K562 (cell line): ENCODE data around the gene GPD1L. TPM values are rescaled to one million over a fixed set of nuclear protein-coding genes. Genes with fewer than 3 reads are reported as not detected.

Experiments
- ATAC-seq: fragments of 200-7000 bp; cut with Tn5 transposase; 3 replicates; pipeline ENCODE4 v1.9.1; 2020; ENCODE audit warnings: moderate library complexity
- BruUV-seq: library from RNA; stranded (reverse); fragments of 400-500 nt; replicated peaks from 2 replicates; lab custom pipeline; 2021; lab: Mats Ljungman, UMichigan
- CTCF ChIA-PET: fragments of 300-600 bp; formaldehyde crosslinking; extraction: SDS; loops from one replicate; lab custom pipeline; 2021; ENCODE audit warnings: low intra/inter-chr PET ratio; lab: Yijun Ruan, JAX
- POLR2A ChIA-PET: fragments of 300-600, 350-650 bp; sonication (Branson Sonifier 250); formaldehyde crosslinking; extraction: SDS; loops from one replicate; lab custom pipeline; 2021; ENCODE audit warnings: antibody characterized with exemption, inconsistent platforms; lab: Yijun Ruan, JAX
- DNase-seq, 4 experiments: peaks; one replicate each; pipeline versions ENCODE4 v3.0.0 to v3.0.0-alpha.2; 2011 to 2018; ENCODE audit warnings: low spot score in 3 of 4, mixed read lengths in 3 of 4; ENCODE audit errors: extremely low read depth in 1 of 4
- FAIRE-seq: peaks from 2 replicates; lab custom pipeline; 2011; peaks lifted over from hg19 to GRCh38; lab: Jason Lieb, UNC
- H2AFZ ChIP-seq: 2 replicates; pipeline ENCODE4 v1.6.0; 2011; ENCODE audit warnings: low read depth, low read length, control low read depth, inconsistent platforms
- H3K27ac ChIP-seq: fragments of 200-600 bp; 3 replicates; pipeline ENCODE4 v1.8.0; 2011; ENCODE audit warnings: low read depth, mild to moderate bottlenecking, control low read depth, inconsistent platforms, low read length, moderate library complexity, mixed read lengths; ENCODE audit errors: extremely low read depth
- H3K27me3 ChIP-seq, 2 experiments: fragments of 300-600 bp in 1 of 2; 2 replicates in 1 of 2; 3 replicates in 1 of 2; pipeline versions ENCODE4 v1.6.0 to v1.8.0; 2011; ENCODE audit warnings: inconsistent platforms in 2 of 2, low read length in 2 of 2, mild to moderate bottlenecking in 1 of 2, mixed read lengths in 1 of 2, moderate library complexity in 1 of 2; ENCODE audit not compliant: control insufficient read depth in 2 of 2, insufficient read depth in 2 of 2
- H3K36me3 ChIP-seq: fragments of 300-600 bp; 3 replicates; pipeline ENCODE4 v1.8.0; 2011; ENCODE audit warnings: mild to moderate bottlenecking, low read length, inconsistent platforms; ENCODE audit not compliant: control insufficient read depth, insufficient read depth
- H3K4me1 ChIP-seq, 2 experiments: fragments of 200-600 bp in 1 of 2; replicated peaks in 1 of 2; 2 replicates in 1 of 2; 3 replicates in 1 of 2; pipeline versions ENCODE4 v1.5.1 to v1.8.0; 2011; ENCODE audit warnings: inconsistent platforms in 2 of 2, low read length in 2 of 2, mild to moderate bottlenecking in 1 of 2, mixed read lengths in 1 of 2, moderate library complexity in 1 of 2; ENCODE audit not compliant: control insufficient read depth in 2 of 2, insufficient read depth in 2 of 2
- H3K4me2 ChIP-seq: 2 replicates; pipeline ENCODE4 v1.6.1; 2011; ENCODE audit warnings: low read length, control low read depth, inconsistent platforms, mixed read lengths; ENCODE audit not compliant: insufficient read depth
- H3K4me3 ChIP-seq: fragments of 200-600 bp; sonication (generic), shearing (Covaris generic); 2 replicates; pipeline ENCODE4 v1.5.1; 2016; ENCODE audit warnings: control low read depth, inconsistent platforms
- H3K79me2 ChIP-seq: fragments of 200-600 bp; 3 replicates; pipeline ENCODE4 v1.8.0; 2011; ENCODE audit warnings: low read length, inconsistent platforms; ENCODE audit not compliant: control insufficient read depth, insufficient read depth
- H3K9ac ChIP-seq, 2 experiments: 2 replicates each; pipeline versions ENCODE4 v1.6.0 to v1.6.1; 2011; ENCODE audit warnings: low read depth in 2 of 2, low read length in 2 of 2, control low read depth in 1 of 2, inconsistent platforms in 1 of 2, mild to moderate bottlenecking in 1 of 2, mixed read lengths in 1 of 2; ENCODE audit not compliant: insufficient read depth in 1 of 2
- H3K9me1 ChIP-seq: one replicate; pipeline ENCODE4 v1.6.0; 2011; ENCODE audit warnings: inconsistent platforms, mild to moderate bottlenecking, low read length, moderate library complexity; ENCODE audit not compliant: control insufficient read depth, insufficient read depth
- H3K9me3 ChIP-seq: replicated peaks from 2 replicates; pipeline ENCODE4 v1.5.1; 2011; ENCODE audit warnings: low read depth, low read length, inconsistent platforms; ENCODE audit not compliant: control insufficient read depth, insufficient read depth
- H4K20me1 ChIP-seq: replicated peaks from 2 replicates; pipeline ENCODE4 v1.6.1; 2011; ENCODE audit warnings: low read length, inconsistent platforms, mixed read lengths; ENCODE audit not compliant: control insufficient read depth, insufficient read depth
- HDAC3 ChIP-seq: fragments of 450-650 bp; IDR thresholded peaks from 2 replicates; pipeline ENCODE4 v1.6.1; 2018; ENCODE audit warnings: borderline replicate concordance, mild to moderate bottlenecking, moderate library complexity; ENCODE audit not compliant: partially characterized antibody
- ILK ChIP-seq: fragments of 450-650 bp; IDR thresholded peaks from 2 replicates; pipeline ENCODE4 v1.6.1; 2016; ENCODE audit warnings: missing genetic modification characterization, low read depth, mild to moderate bottlenecking, missing compliant biosample characterization, moderate library complexity, borderline replicate concordance
- NELFE ChIP-seq: IDR thresholded peaks from 2 replicates; pipeline ENCODE4 v1.6.1; 2011; ENCODE audit warnings: mild to moderate bottlenecking; ENCODE audit not compliant: insufficient read depth, insufficient read length
- PHB ChIP-seq: fragments of 250-450 bp; sonication (Bioruptor Pico); IDR thresholded peaks from 2 replicates; pipeline ENCODE4 v1.5.0; 2021
- WGBS: fragments of 100-300 bp; shearing (Covaris generic); methylation state at CpG from one replicate; pipeline ENCODE4 v1.1.6; 2016; ENCODE audit warnings: low coverage, mixed read lengths; ENCODE audit not compliant: insufficient coverage; ENCODE audit errors: missing lambda C conversion rate; 5-methylcytosine and 5-hydroxymethylcytosine counted together
- in situ Hi-C: fragments of 300-500 bp; cut with MboI; formaldehyde crosslinking; loops from 4 replicates; pipeline ENCODE4 v1.15.0; 2018; ENCODE audit warnings: inconsistent platforms, mixed read lengths
- intact Hi-C: fragments of 100-400 bp; cut with micrococcal nuclease; formaldehyde crosslinking; loops from 2 replicates; pipeline ENCODE4 v1.14.2; 2022
- polyA plus RNA-seq, 8 experiments: library from polyadenylated mRNA; depleted of rRNA in 4 of 8; stranded (reverse) in 5 of 8; unstranded in 3 of 8; fragments of >200 nt; fragmentation: Nextera tagmentation in 2 of 8; fragmentation: Illumina TruSeq in 1 of 8; extraction: Ambion mirVana in 2 of 8; extraction: Trizol in 1 of 8; gene quantifications; 2 replicates each; pipeline versions ENCODE4 v1.2.1 to v1.2.3, GENCODE V29; 2011 to 2014; ENCODE audit warnings: inconsistent platforms in 1 of 8, missing spikeins in 1 of 8
- total RNA-seq, 7 experiments: library from RNA; depleted of rRNA in 6 of 7; stranded (reverse); fragments of >200 nt in 6 of 7; fragmentation: Illumina TruSeq in 2 of 7; extraction: Trizol in 2 of 7; gene quantifications; 2 replicates each; pipeline versions ENCODE4 v1.2.1 to v1.2.3, GENCODE V29; 2011 to 2021; ENCODE audit warnings: low replicate concordance in 1 of 7
- TF ChIP-seq, protein P1 (sequence below), 2 experiments: fragments of 150-350 bp in 1 of 2; IDR thresholded peaks; 2 replicates each; pipeline ENCODE4 v1.6.1; 2012 to 2016; ENCODE audit warnings: low read depth in 2 of 2, low read length in 2 of 2, mild to moderate bottlenecking in 1 of 2, moderate library complexity in 1 of 2

Gene GPD1L
- total and polyA plus RNA-seq, 9 of the 15 experiments (the other 6 are each of a cell fraction or from before 2014, with no cell fraction given): 1.6 to 17.3 (median 12.3) TPM

DNA sequence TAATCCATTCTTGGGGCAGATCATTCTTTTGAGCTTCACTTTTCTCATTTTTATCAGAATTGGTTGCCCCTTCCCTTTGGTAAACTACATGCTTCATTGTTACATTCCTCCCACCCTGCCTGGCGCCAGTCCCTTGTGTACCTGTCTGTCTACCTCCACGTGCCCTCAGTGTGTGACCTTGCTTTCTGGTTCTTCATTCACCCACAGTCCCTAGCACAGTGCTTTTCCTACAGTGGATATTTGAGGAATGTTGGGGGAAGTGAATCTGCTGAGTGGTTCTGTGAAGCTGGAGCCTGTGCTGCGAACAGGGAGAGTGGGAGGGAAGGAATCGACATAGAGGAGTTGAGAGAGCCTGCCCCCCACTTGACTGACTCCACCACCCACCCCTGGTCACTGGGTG, 23.4 kb downstream of the GPD1L start:
- in situ Hi-C loops (no loop called here), intact Hi-C loops (no loop called here)
- ATAC-seq (no peak), FAIRE-seq (no peak)
- BruUV-seq: no TSS peak
- Histone ChIP-seq H3K27me3 (no peaks in the 10 kb centered on the region), H3K9me3 (no peaks in the 10 kb centered on the region), H3K4me3 (no peak overlapping the region), H4K20me1 (peaks cover 4% of the 10 kb centered on the region), H3K9ac (no peak overlapping the region; a peak in 1 of 4 replicates), H3K9me1 (no peaks in the 10 kb centered on the region), H3K27ac (no peak overlapping the region), H3K36me3 (no peaks in the 10 kb centered on the region), H2AFZ (no peak overlapping the region), H3K4me1 (peaks cover 0 to 4% of the 10 kb centered on the region in 2 experiments; a peak in 1 of 5 replicates)
- WGBS: 29% methylated on average over 4 of the region's 4 CpGs
- ChIA-PET POLR2A (interaction anchor here (0.6 to 1.8 kb wide), 2 partner anchors 8 to 77 kb away, joined by 3 to 4 read pairs; no protein-coding TSS in a partner anchor), CTCF (no interaction called here)
- TF ChIP-seq PHB (CRISPR knock-in tag) (no peak), ILK (no peak), HDAC3 (no peak), NELFE (no peak)
- TF ChIP-seq, protein P1, sequence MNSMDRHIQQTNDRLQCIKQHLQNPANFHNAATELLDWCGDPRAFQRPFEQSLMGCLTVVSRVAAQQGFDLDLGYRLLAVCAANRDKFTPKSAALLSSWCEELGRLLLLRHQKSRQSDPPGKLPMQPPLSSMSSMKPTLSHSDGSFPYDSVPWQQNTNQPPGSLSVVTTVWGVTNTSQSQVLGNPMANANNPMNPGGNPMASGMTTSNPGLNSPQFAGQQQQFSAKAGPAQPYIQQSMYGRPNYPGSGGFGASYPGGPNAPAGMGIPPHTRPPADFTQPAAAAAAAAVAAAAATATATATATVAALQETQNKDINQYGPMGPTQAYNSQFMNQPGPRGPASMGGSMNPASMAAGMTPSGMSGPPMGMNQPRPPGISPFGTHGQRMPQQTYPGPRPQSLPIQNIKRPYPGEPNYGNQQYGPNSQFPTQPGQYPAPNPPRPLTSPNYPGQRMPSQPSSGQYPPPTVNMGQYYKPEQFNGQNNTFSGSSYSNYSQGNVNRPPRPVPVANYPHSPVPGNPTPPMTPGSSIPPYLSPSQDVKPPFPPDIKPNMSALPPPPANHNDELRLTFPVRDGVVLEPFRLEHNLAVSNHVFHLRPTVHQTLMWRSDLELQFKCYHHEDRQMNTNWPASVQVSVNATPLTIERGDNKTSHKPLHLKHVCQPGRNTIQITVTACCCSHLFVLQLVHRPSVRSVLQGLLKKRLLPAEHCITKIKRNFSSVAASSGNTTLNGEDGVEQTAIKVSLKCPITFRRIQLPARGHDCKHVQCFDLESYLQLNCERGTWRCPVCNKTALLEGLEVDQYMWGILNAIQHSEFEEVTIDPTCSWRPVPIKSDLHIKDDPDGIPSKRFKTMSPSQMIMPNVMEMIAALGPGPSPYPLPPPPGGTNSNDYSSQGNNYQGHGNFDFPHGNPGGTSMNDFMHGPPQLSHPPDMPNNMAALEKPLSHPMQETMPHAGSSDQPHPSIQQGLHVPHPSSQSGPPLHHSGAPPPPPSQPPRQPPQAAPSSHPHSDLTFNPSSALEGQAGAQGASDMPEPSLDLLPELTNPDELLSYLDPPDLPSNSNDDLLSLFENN (IDR thresholded peaks at IDR 0.05; ENCODE audit: low read depth in 2 of 2, low read length in 2 of 2): no peak
- TF ChIP-seq, all 486 proteins: peak for 0
- DNase-seq: no peak
- H3K79me2 ChIP-seq: no peaks in the 10 kb centered on the region
- H3K4me2 ChIP-seq: no peak overlapping the region
